Uterus (tissue), 4 donors: ENCODE results near the gene PCSK7. TPM values are rescaled to one million over a fixed set of nuclear protein-coding genes. Genes with fewer than 3 reads are reported as not detected.

Experiments used
- DNase-seq, 2 donors: peaks; one replicate each; pipeline ENCODE4 v3.0.0-alpha.2; 2019 to 2020
- H3K27ac ChIP-seq, 2 donors: fragments of 200-600 bp; sonication (generic); 1 replicate in 1 of 2; 2 replicates in 1 of 2; pipeline ENCODE4 v1.5.1; 2016 to 2018
- H3K27me3 ChIP-seq, 2 donors: fragments of 200-600 bp; sonication (generic); one replicate each; pipeline ENCODE4 v1.5.1; 2018 to 2019; ENCODE audit warnings: control low read depth in 1 of 2
- H3K36me3 ChIP-seq, 2 donors: fragments of 200-600 bp; sonication (generic); one replicate each; pipeline ENCODE4 v1.5.1; 2019; ENCODE audit warnings: control low read depth in 1 of 2
- H3K4me1 ChIP-seq, 2 donors: fragments of 200-600 bp; sonication (generic); one replicate each; pipeline ENCODE4 v1.5.1; 2018 to 2019; ENCODE audit warnings: control low read depth in 1 of 2
- H3K4me3 ChIP-seq, 2 donors: fragments of 200-600 bp; sonication (generic); 1 replicate in 1 of 2; 2 replicates in 1 of 2; pipeline ENCODE4 v1.5.1; 2018 to 2019; ENCODE audit warnings: mild to moderate bottlenecking in 1 of 2
- H3K9me3 ChIP-seq, 2 donors: fragments of 200-600 bp; sonication (generic); one replicate each; pipeline ENCODE4 v1.5.1; 2019; ENCODE audit warnings: control low read depth in 1 of 2
- CTCF ChIP-seq, 4 experiments: fragments of 200-600 bp in 2 of 4; fragments of 450-650 bp in 2 of 4; sonication (generic) in 2 of 4; IDR thresholded peaks; one replicate each; pipeline ENCODE4 v1.5.1; 2016 to 2019; ENCODE audit warnings: antibody characterized with exemption in 4 of 4, mild to moderate bottlenecking in 2 of 4, moderate library complexity in 1 of 4
- POLR2A ChIP-seq, 2 donors: fragments of 450-650 bp; IDR thresholded peaks; one replicate each; pipeline ENCODE4 v1.6.1; 2016; ENCODE audit warnings: antibody characterized with exemption in 2 of 2, mild to moderate bottlenecking in 1 of 2, moderate library complexity in 1 of 2
- intact Hi-C: fragments of 100-400 bp; cut with DNase I; formaldehyde crosslinking; loops from one replicate; pipeline ENCODE4 v1.15.1; 2023; ENCODE audit warnings: low total_unique reads
- total RNA-seq, 4 donors: library from RNA; depleted of rRNA in 3 of 4; stranded (reverse); fragments of >200 nt in 3 of 4; gene quantifications; one replicate each; pipeline versions ENCODE4 v1.1.0 to v1.2.4, GENCODE V29; 2014 to 2023
- donor health status: DM: yes; HTN: yes; CAD: no.

Gene PCSK7
- total RNA-seq, 4 donors from 2014 or later = 23.3 to 78.9 (median 35.3) TPM

- Histone ChIP-seq H3K4me3 (peak overlapping the region; percentile 58 to 95), H3K36me3 (no peaks in the 10 kb centered on the region), H3K4me1 (peaks cover 0 to 12% of the 10 kb centered on the region in 2 donors), H3K9me3 (no peaks in the 10 kb centered on the region), H3K27ac (peak overlapping the region; percentile 97 to 98), H3K27me3 (no peaks in the 10 kb centered on the region)
- DNase-seq = no peak
- no peak for TF ChIP-seq POLR2A (IDR thresholded peaks at IDR 0.05)
- TF ChIP-seq CTCF (IDR thresholded peaks at IDR 0.05) = no peak
- intact Hi-C loops = no loop called here
Observed at GRCh38 chr11:117205211-117205818, 26.6 kb downstream of the PCSK7 start.

- Histone ChIP-seq H3K27me3 (no peaks in the 10 kb centered on the region), H3K4me1 (peaks cover 0 to 12% of the 10 kb centered on the region in 2 donors), H3K27ac (peak overlapping the region; percentile 97 to 98), H3K9me3 (no peaks in the 10 kb centered on the region), H3K4me3 (peak overlapping the region; percentile 58 to 95), H3K36me3 (no peaks in the 10 kb centered on the region)
- peak in 1 of 2 donors; percentile 65 for DNase-seq
- intact Hi-C loops = no loop called here
- TF ChIP-seq POLR2A (IDR thresholded peaks at IDR 0.05) (peak in 1 of 2 donors; percentile 7), CTCF (IDR thresholded peaks at IDR 0.05) (no peak)
Observed at GRCh38 chr11:117204283-117205080, 27.4 kb downstream of the PCSK7 start.

- DNase-seq = no peak
- Histone ChIP-seq H3K9me3 (no peaks in the 10 kb centered on the region), H3K4me3 (peak overlapping the region; percentile 58 to 95), H3K27ac (peak overlapping the region; percentile 97 to 98), H3K4me1 (peaks cover 0 to 12% of the 10 kb centered on the region in 2 donors), H3K27me3 (no peaks in the 10 kb centered on the region), H3K36me3 (no peaks in the 10 kb centered on the region)
- TF ChIP-seq POLR2A (IDR thresholded peaks at IDR 0.05) = no peak
- no peak for TF ChIP-seq CTCF (IDR thresholded peaks at IDR 0.05)
- intact Hi-C loops = no loop called here
Observed at GRCh38 chr11:117203069-117203407, 28.8 kb downstream of the PCSK7 start.

GRCh38 chr11:117202386-117203068, 29.3 kb downstream of the PCSK7 start:
- Histone ChIP-seq H3K4me1 (peaks cover 0 to 12% of the 10 kb centered on the region in 2 donors), H3K27ac (peak overlapping the region; percentile 97 to 98), H3K4me3 (peak overlapping the region; percentile 58 to 95), H3K27me3 (no peaks in the 10 kb centered on the region), H3K36me3 (no peaks in the 10 kb centered on the region), H3K9me3 (no peaks in the 10 kb centered on the region)
- intact Hi-C loops = no loop called here
- no peak for TF ChIP-seq POLR2A (IDR thresholded peaks at IDR 0.05)
- TF ChIP-seq CTCF (IDR thresholded peaks at IDR 0.05) = no peak
- DNase-seq = no peak
